ENCODE data around the gene PTPRN. TPM values are rescaled to one million over a fixed set of nuclear protein-coding genes. Genes with fewer than 3 reads are reported as not detected.

The PTPRN gene
- total RNA-seq, 4 donors from 2014 or later, result 0.12 to 1.0 TPM; not detected in 2

DNA sequence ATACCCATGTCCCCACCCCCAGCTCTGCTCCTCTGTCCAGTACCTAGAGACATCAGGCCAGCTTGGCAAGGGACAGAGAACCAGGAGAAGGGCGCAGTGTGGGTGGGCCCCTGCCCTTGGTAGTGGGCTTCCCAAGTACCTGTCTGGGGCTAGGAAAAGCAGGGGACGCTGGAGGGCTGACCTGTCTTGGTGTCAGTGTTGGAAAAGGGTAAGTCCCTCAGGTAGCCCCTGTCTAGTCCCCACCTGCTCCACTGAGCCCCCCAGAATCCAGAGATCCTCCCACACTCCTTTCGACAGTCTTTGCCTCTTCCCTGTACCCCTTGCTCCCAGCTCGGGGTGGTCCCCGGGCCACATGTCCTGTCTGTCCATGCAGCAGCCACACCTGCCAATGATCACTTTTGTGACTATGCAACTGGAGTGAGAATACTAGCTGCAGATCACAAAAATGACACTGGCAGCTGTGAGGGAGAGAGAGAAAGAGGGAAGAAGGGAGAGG lies 15.4 kb downstream of the PTPRN start:
- no peak for DNase-seq (ENCODE audit: low spot score)
- no peak for ATAC-seq (ENCODE audit: low FRiP score)
- TF ChIP-seq, protein P1, sequence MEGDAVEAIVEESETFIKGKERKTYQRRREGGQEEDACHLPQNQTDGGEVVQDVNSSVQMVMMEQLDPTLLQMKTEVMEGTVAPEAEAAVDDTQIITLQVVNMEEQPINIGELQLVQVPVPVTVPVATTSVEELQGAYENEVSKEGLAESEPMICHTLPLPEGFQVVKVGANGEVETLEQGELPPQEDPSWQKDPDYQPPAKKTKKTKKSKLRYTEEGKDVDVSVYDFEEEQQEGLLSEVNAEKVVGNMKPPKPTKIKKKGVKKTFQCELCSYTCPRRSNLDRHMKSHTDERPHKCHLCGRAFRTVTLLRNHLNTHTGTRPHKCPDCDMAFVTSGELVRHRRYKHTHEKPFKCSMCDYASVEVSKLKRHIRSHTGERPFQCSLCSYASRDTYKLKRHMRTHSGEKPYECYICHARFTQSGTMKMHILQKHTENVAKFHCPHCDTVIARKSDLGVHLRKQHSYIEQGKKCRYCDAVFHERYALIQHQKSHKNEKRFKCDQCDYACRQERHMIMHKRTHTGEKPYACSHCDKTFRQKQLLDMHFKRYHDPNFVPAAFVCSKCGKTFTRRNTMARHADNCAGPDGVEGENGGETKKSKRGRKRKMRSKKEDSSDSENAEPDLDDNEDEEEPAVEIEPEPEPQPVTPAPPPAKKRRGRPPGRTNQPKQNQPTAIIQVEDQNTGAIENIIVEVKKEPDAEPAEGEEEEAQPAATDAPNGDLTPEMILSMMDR (IDR thresholded peaks at IDR 0.05), result no peak

DNA sequence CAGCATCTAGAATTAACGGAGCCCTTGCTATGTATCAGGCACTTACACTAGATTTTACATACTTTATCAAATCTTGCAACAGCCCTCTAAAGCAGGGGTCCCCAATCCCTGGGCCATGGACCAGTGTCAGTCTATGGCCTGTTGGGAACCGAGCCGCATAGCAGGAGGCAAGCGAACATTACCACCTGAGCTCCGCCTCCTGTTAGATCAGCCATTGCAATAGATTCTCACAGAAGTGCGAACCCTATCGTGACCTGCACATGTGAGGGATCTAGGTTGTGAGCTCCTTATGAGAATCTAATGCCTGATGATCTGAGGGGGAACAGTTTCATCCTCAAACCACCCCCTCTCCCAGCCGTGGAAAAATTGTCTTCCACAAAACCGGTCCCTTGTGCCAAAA lies 16.6 kb downstream of the PTPRN start:
- DNase-seq (ENCODE audit: low spot score), result no peak
- no peak for ATAC-seq (ENCODE audit: low FRiP score)
- TF ChIP-seq, protein P1 (IDR thresholded peaks at IDR 0.05), result no peak

- DNase-seq (ENCODE audit: low spot score), result no peak
- no peak for ATAC-seq (ENCODE audit: low FRiP score)
- TF ChIP-seq, protein P1 (IDR thresholded peaks at IDR 0.05), result no peak
These were observed 17.2 kb downstream of the PTPRN start for GRCh38 chr2:219291910-219292490.

DNA sequence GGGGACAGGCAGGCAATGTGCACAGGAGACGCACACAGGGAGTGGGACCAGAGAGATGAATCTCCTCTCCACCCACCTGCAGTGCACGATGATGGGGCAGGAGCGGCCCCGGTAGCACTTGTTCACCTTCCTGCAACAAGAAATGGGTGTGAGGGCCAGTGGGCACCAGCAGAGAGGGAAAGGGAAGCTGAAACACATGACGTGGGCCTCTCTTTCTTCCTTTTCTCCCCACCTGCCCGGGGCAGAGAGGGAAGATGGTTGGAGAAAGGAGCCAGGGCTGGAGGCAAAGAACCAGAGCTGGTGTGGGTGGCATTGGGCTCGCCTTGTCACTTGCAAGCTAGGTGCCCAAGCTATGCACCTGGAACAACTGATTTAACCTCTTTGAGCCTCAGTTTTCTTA lies 17.8 kb downstream of the PTPRN start:
- TF ChIP-seq, protein P1 (IDR thresholded peaks at IDR 0.05), result no peak
- ATAC-seq (ENCODE audit: low FRiP score) (no peak), DNase-seq (ENCODE audit: low spot score) (no peak)

GRCh38 chr2:219290381-219291171 lies 18.6 kb downstream of the PTPRN start:
- ATAC-seq (ENCODE audit: low FRiP score), result no peak
- DNase-seq (ENCODE audit: low spot score), result no peak
- TF ChIP-seq, protein P1 (IDR thresholded peaks at IDR 0.05), result no peak

DNA sequence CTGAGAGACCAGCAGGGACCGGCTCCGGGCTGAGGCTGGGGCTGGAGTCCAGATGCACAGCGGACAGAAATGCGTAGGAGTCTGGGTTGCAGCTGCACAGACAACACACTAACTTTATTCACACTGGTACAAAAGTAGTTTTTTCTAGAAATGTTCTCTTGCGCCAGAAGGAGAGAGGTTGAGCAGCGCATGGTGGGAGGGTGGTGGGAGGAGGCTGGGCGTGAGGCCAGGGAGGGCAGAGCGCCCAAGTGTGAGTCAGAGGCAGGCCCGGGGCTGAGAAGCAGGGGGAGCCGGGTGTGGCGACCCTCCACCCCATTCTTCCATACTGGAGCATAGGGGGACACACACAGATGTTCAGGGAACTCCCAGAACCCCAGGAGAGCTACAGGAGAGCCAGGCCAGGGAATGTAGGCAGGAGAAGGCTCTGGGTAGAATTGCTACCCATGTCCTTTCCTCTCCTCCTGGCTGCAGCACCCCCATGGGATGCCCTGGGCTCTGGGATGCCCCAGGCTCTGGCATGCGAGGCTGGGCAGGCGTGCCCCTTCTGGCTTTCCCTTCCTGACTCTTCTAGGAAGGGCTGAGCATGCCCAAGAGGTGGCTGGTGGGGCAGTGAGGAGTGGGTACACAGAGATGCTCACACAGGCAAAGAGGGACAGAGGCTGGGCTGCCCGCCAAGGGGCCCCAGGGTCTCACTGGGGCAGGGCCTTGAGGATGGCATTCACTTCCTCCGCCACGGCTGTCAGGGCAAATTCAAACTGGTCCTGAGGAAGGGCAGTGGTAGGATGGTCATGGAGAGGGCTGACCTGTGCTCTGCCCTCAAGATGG lies 19.5 kb downstream of the PTPRN start:
- ATAC-seq (ENCODE audit: low FRiP score) (peak; percentile 89), DNase-seq (ENCODE audit: low spot score) (peak; percentile 52)
- TF ChIP-seq, protein P1 (IDR thresholded peaks at IDR 0.05), result no peak

All from omental fat pad (tissue), 4 donors.